ENCODE data around the gene MACF1. TPM values are rescaled to one million over a fixed set of nuclear protein-coding genes. Genes with fewer than 3 reads are reported as not detected.

MACF1 gene
- total RNA-seq, 1 donor from 2014 or later = 226 TPM

- Histone ChIP-seq H3K4me1 (ENCODE audit: control insufficient read depth in 3 of 3, insufficient read depth in 3 of 3, low read length in 3 of 3) (no peaks in the 10 kb centered on the region), H3K36me3 (ENCODE audit: control insufficient read depth in 3 of 3, insufficient read depth in 3 of 3, low read length in 3 of 3) (peaks cover 52 to 65% (median 54%) of the 10 kb centered on the region in 3 donors), H3K9ac (ENCODE audit: low read depth in 1 of 3, low read length in 3 of 3) (no peak overlapping the region), H3K27me3 (ENCODE audit: control insufficient read depth in 3 of 3, insufficient read depth in 3 of 3, low read length in 3 of 3) (no peaks in the 10 kb centered on the region), H3K9me3 (ENCODE audit: control insufficient read depth in 3 of 3, low read length in 3 of 3) (no peaks in the 10 kb centered on the region), H3K27ac (ENCODE audit: low read depth, low read length) (no peak overlapping the region), H3K4me3 (ENCODE audit: low read length in 3 of 3) (no peak overlapping the region)
These were observed 325.5 kb downstream of the MACF1 start for GRCh38 chr1:39529901-39530535.

GRCh38 chr1:39531526-39531925 lies 327.0 kb downstream of the MACF1 start:
- Histone ChIP-seq H3K9me3 (ENCODE audit: control insufficient read depth in 3 of 3, low read length in 3 of 3) (no peaks in the 10 kb centered on the region), H3K4me1 (ENCODE audit: control insufficient read depth in 3 of 3, insufficient read depth in 3 of 3, low read length in 3 of 3) (no peaks in the 10 kb centered on the region), H3K27me3 (ENCODE audit: control insufficient read depth in 3 of 3, insufficient read depth in 3 of 3, low read length in 3 of 3) (no peaks in the 10 kb centered on the region), H3K4me3 (ENCODE audit: low read length in 3 of 3) (no peak overlapping the region), H3K36me3 (ENCODE audit: control insufficient read depth in 3 of 3, insufficient read depth in 3 of 3, low read length in 3 of 3) (peaks cover 49 to 57% (median 57%) of the 10 kb centered on the region in 3 donors), H3K27ac (ENCODE audit: low read depth, low read length) (no peak overlapping the region), H3K9ac (ENCODE audit: low read depth in 1 of 3, low read length in 3 of 3) (no peak overlapping the region)

- no peak overlapping the region for H3K9ac ChIP-seq (ENCODE audit: low read depth in 1 of 3, low read length in 3 of 3)
- H3K9me3 ChIP-seq (ENCODE audit: control insufficient read depth in 3 of 3, low read length in 3 of 3) = no peaks in the 10 kb centered on the region
- no peaks in the 10 kb centered on the region for H3K27me3 ChIP-seq (ENCODE audit: control insufficient read depth in 3 of 3, insufficient read depth in 3 of 3, low read length in 3 of 3)
- no peaks in the 10 kb centered on the region for H3K4me1 ChIP-seq (ENCODE audit: control insufficient read depth in 3 of 3, insufficient read depth in 3 of 3, low read length in 3 of 3)
- no peak overlapping the region for H3K27ac ChIP-seq (ENCODE audit: low read depth, low read length)
- peaks cover 40 to 53% (median 49%) of the 10 kb centered on the region in 3 donors for H3K36me3 ChIP-seq (ENCODE audit: control insufficient read depth in 3 of 3, insufficient read depth in 3 of 3, low read length in 3 of 3)
- no peak overlapping the region for H3K4me3 ChIP-seq (ENCODE audit: low read length in 3 of 3)
These were observed 328.9 kb downstream of the MACF1 start for GRCh38 chr1:39533442-39533841.

Other genes starting within 250 kb of the MACF1 start
- gene AKIRIN1, start 213.4 kb upstream of the MACF1 start, total RNA-seq = 26.1 TPM
- gene NDUFS5, start 178.3 kb upstream of the MACF1 start, total RNA-seq = 503 TPM

Measured in skeletal muscle tissue (tissue), 4 donors.